Hematopoietic multipotent progenitor cell treated with erythropoietin and hydrocortisone succinate and interleukin-3 and kit ligand, for 6 days (in vitro differentiated cells): Measurements from ENCODE around the gene KRT222.

Experiments
- DNase-seq: peaks from one replicate; pipeline ENCODE4 v3.0.0-alpha.2; 2015

KRT222 gene

GRCh38 chr17:40614431-40615067, 50.4 kb downstream of the KRT222 start:
- DNase-seq, result no peak

- no peak for DNase-seq
Observed at GRCh38 chr17:40613467-40614154, 51.4 kb downstream of the KRT222 start.

GRCh38 chr17:40612599-40613244, 52.3 kb downstream of the KRT222 start:
- no peak for DNase-seq

GRCh38 chr17:40611840-40612474, 53.0 kb downstream of the KRT222 start:
- DNase-seq, result no peak

- DNase-seq, result no peak
Observed at GRCh38 chr17:40610359-40610758, 54.6 kb downstream of the KRT222 start.

GRCh38 chr17:40608061-40608581, 56.9 kb downstream of the KRT222 start:
- DNase-seq, result no peak

GRCh38 chr17:40607641-40608040, 57.3 kb downstream of the KRT222 start:
- DNase-seq, result no peak

GRCh38 chr17:40606548-40607353, 58.2 kb downstream of the KRT222 start:
- no peak for DNase-seq

- no peak for DNase-seq
Observed at GRCh38 chr17:40605306-40605705, 59.7 kb downstream of the KRT222 start.
